H1 (cell line): ENCODE data around the gene PCIF1.

Experiments used
- NRF1 ChIP-seq: IDR thresholded peaks from 2 replicates; pipeline ENCODE4 v1.6.1; 2011; ENCODE audit warnings: mild to moderate bottlenecking, low read depth, low read length, improper control_type of control experiment
- POLR2AphosphoS5 ChIP-seq: IDR thresholded peaks from 2 replicates; pipeline ENCODE4 v1.6.1; 2011; ENCODE audit warnings: low read depth, low read length
- RBBP5 ChIP-seq: IDR thresholded peaks from 2 replicates; pipeline ENCODE4 v1.7.1; 2012; ENCODE audit warnings: low read depth, mild to moderate bottlenecking, inconsistent platforms, low read length, moderate library complexity, borderline replicate concordance
- RXRA ChIP-seq: IDR thresholded peaks from 2 replicates; pipeline ENCODE4 v1.6.1; 2011; ENCODE audit warnings: low read depth, mild to moderate bottlenecking, low read length, moderate library complexity; ENCODE audit not compliant: insufficient read depth
- ZNF274 ChIP-seq: IDR thresholded peaks from 2 replicates; pipeline ENCODE4 v1.7.0; 2012; ENCODE audit warnings: low read length, borderline replicate concordance; ENCODE audit errors: extremely low read depth
- TF ChIP-seq, protein P1 (sequence below), 3 experiments: IDR thresholded peaks; 1 replicate in 2 of 3; 2 replicates in 1 of 3; pipeline versions ENCODE4 v1.5.1 to v1.6.1; 2011; ENCODE audit warnings: low read length in 3 of 3, mild to moderate bottlenecking in 3 of 3, inconsistent platforms in 2 of 3, low read depth in 1 of 3, moderate library complexity in 1 of 3; ENCODE audit not compliant: insufficient read depth in 1 of 3; ENCODE audit errors: control extremely low read depth in 1 of 3

DNA sequence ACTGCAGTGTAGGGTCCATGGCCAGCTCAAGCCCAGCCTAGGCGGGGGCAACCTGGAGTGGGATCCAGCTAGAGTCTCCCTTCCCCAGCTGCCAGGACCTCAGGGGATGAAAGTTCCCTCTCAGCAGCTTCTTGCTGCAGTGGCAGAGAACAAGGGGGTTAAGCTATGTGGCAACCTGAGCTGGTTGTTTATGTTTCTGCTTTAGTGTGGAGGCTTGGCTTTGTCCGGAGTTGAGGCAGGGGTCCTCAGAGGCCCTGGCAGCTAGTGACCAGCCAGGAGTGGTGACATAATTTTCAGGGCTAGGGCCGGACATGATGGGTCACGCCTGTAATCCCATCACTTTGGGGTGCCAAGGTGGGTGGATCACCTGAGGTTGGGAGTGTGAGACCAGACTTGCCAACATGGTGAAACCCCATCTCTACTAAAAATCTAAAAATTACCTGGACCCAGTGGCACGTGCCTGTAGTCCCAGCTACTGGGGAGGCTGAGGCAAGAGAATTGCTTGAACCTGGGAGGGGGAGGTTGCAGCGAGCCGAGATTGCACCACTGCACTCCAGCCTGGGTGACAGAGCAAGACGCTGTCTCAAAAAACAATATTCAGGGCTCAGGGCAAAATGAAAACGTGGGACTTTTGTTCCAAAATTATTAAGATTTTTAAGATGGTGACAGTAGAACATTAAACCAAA lies 8.5 kb upstream of the PCIF1 start:
- TF ChIP-seq ZNF274 (no peak), RXRA (no peak), NRF1 (no peak), POLR2AphosphoS5 (no peak), RBBP5 (no peak)
- TF ChIP-seq, protein P1, sequence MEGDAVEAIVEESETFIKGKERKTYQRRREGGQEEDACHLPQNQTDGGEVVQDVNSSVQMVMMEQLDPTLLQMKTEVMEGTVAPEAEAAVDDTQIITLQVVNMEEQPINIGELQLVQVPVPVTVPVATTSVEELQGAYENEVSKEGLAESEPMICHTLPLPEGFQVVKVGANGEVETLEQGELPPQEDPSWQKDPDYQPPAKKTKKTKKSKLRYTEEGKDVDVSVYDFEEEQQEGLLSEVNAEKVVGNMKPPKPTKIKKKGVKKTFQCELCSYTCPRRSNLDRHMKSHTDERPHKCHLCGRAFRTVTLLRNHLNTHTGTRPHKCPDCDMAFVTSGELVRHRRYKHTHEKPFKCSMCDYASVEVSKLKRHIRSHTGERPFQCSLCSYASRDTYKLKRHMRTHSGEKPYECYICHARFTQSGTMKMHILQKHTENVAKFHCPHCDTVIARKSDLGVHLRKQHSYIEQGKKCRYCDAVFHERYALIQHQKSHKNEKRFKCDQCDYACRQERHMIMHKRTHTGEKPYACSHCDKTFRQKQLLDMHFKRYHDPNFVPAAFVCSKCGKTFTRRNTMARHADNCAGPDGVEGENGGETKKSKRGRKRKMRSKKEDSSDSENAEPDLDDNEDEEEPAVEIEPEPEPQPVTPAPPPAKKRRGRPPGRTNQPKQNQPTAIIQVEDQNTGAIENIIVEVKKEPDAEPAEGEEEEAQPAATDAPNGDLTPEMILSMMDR (IDR thresholded peaks at IDR 0.05; ENCODE audit: control extremely low read depth in 1 of 3, insufficient read depth in 1 of 3, low read depth in 1 of 3, low read length in 3 of 3), result no peak
